Measurements from ENCODE around the gene KIF3A. TPM values are rescaled to one million over a fixed set of nuclear protein-coding genes. Genes with fewer than 3 reads are reported as not detected.

KIF3A gene
- total RNA-seq, 1 experiment from 2014 or later = 12.1 TPM

GRCh38 chr5:132679166-132679565 is 58.2 kb downstream of the KIF3A start:
- Histone ChIP-seq H3K36me3 (no peaks in the 10 kb centered on the region), H3K4me1 (replicated peaks) (peaks cover 46% of the 10 kb centered on the region), H3K27ac (no peak overlapping the region), H3K4me3 (no peak overlapping the region), H3K9me3 (replicated peaks) (no peaks in the 10 kb centered on the region), H3K27me3 (replicated peaks) (no peaks in the 10 kb centered on the region)
- DNase-seq (ENCODE audit: low read depth in 1 of 2, low spot score in 2 of 2) = no peak

DNA sequence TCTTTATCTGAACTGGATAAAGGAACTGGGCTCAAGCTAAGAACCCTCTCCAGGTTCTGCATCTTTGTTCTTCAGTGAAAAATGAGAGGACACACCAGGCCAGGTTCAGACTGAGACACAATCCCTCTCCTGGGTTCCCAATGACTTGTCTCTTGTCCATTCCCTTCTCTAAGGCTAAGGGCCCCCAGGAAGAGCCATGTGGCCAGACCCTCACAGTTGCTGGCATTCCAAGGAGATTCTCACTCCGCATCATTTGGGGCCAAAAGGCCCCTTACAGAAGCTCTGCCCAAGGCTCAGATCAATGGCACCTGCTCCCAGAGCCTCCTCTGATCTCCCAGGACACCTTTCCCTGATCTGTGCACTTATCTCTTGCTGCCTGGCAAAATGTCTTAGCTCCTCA is 58.6 kb downstream of the KIF3A start:
- Histone ChIP-seq H3K27ac (no peak overlapping the region), H3K4me3 (no peak overlapping the region), H3K27me3 (replicated peaks) (no peaks in the 10 kb centered on the region), H3K36me3 (no peaks in the 10 kb centered on the region), H3K4me1 (replicated peaks) (peaks cover 50% of the 10 kb centered on the region), H3K9me3 (replicated peaks) (no peaks in the 10 kb centered on the region)
- no peak for DNase-seq (ENCODE audit: low read depth in 1 of 2, low spot score in 2 of 2)

DNA sequence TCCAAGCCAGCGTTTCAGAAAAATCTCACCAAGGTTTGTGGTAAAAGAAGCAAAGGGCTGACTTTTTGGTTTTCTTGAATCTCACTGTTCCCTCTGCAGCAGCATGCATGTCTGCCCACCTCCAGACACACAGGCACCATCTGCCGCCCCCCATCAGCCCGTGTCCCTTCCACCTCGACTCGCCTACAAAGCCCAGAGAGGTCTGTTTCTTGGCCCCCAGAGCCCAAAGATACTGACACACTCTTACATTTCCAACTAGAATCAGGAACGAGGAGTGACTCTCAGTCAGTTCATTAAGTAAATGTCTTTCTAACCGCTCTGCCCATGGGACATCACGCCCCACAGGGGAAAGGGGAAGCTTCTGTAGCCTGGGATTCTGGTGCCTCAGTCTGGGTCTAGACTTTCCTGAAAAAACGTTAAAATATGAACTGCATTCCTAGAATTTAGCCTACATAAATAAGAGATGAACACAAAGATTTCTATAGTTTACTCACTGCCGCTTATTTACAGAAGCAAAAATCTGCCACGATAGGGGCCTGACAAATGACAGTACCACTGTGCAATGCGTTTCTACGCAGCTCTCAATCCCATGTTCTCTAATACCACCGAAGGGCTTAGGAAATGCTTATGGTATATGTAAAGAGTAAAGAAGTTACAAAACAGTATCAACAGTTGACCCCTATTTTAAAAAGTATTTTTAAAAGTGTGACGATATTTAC is 59.5 kb downstream of the KIF3A start:
- no peaks in the 10 kb centered on the region for H3K9me3 ChIP-seq (replicated peaks)
- DNase-seq (ENCODE audit: low read depth in 1 of 2, low spot score in 2 of 2) = no peak
- H3K27ac ChIP-seq = no peak overlapping the region
- no peaks in the 10 kb centered on the region for H3K27me3 ChIP-seq (replicated peaks)
- H3K4me3 ChIP-seq = no peak overlapping the region
- peaks cover 52% of the 10 kb centered on the region for H3K4me1 ChIP-seq (replicated peaks)
- H3K36me3 ChIP-seq = no peaks in the 10 kb centered on the region

- no peaks in the 10 kb centered on the region for H3K27me3 ChIP-seq (replicated peaks)
- no peaks in the 10 kb centered on the region for H3K36me3 ChIP-seq
- DNase-seq (ENCODE audit: low read depth in 1 of 2, low spot score in 2 of 2) = peak; percentile 87 to 97
- no peaks in the 10 kb centered on the region for H3K9me3 ChIP-seq (replicated peaks)
- peak overlapping the region; percentile 62 for H3K27ac ChIP-seq
- H3K4me3 ChIP-seq = no peak overlapping the region
- peaks cover 52% of the 10 kb centered on the region for H3K4me1 ChIP-seq (replicated peaks)
Measured at GRCh38 chr5:132677191-132677590, 60.2 kb downstream of the KIF3A start.

DNA sequence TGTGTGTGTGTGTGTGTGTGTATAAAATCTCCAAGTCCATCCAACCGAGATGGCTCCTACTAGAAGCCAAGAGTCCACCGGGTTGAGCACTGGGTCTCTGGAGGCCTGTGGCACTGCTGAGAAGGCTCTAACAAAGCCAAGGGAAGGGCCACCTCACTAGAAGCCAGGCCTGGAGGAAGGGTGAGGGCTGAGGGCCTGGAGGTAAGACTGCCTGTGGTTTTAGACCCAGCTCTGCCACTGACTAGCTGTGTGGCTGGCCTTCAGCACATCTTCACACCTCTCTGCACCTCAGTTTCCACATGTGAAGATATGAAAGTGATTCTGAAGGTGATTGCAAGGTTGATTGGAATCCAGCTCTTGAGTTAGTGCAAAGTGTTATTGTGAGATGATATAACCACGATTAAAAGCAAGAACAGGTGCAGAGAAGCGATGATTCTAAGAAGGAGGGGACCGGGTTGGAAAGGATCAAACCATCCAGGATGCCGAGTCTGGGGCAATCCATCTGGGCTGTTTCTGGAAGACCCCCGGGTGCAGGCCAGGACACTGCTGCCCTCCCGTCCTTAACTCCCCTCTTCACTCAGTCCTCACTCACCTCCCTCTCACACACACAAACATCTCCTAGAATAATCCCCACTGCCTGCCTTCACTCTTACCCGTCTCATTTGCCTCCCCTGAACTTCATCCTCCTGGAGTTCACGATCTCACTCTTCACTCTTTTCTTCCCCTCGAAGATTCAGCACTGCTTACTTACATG is 61.2 kb downstream of the KIF3A start:
- Histone ChIP-seq H3K9me3 (replicated peaks) (no peaks in the 10 kb centered on the region), H3K36me3 (no peaks in the 10 kb centered on the region), H3K4me3 (no peak overlapping the region), H3K4me1 (replicated peaks) (peaks cover 52% of the 10 kb centered on the region), H3K27ac (peak overlapping the region; percentile 62), H3K27me3 (replicated peaks) (no peaks in the 10 kb centered on the region)
- peak in 1 of 2 experiments; percentile 40 for DNase-seq (ENCODE audit: low read depth in 1 of 2, low spot score in 2 of 2)

DNA sequence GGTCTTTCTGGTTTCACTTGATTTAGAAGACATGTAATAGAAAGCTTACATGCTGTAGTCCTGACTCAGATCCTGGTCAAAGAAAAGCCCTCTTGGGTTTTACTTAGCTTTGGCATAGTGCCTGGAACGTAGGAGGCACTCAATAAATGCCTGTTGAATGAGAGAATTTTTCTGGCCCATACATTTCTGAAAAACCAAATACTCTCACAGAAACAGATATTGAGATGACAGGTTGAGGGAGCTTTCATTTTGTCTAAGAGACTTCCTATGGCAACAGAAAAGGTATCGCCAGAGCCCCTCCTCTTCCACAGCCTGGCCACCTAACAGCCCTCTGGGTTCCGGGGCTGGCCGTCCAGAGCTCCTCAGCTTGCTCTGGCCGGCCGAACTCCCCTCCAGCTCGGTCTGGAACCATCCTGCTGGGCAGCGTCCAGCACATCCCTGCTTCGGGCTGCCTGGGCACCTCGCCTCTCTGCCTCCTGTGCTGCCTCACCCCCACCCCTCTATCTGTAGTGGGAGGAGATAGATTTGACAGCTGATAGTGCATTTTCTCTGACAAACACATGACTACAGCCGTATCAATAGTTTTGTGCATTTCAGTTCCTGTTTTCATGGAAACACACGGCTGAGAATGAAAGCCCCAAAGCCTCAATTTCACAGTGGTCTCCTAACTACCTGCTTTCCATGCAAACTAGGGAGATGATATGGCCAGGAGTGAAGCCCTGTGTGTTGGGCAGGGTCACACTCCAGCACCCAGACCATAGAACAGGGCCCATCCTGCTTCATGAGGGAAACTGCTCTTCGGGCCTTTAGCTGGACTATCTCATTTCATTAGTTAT is 62.5 kb downstream of the KIF3A start:
- no peak overlapping the region; the same call in 1 of the 2 replicates for H3K4me3 ChIP-seq
- H3K4me1 ChIP-seq (replicated peaks) = peaks cover 55% of the 10 kb centered on the region
- H3K36me3 ChIP-seq = no peaks in the 10 kb centered on the region
- DNase-seq (ENCODE audit: low read depth in 1 of 2, low spot score in 2 of 2) = peak; percentile 82 to 90
- H3K27ac ChIP-seq = peak overlapping the region; percentile 91
- no peaks in the 10 kb centered on the region for H3K27me3 ChIP-seq (replicated peaks)
- no peaks in the 10 kb centered on the region for H3K9me3 ChIP-seq (replicated peaks)

DNA sequence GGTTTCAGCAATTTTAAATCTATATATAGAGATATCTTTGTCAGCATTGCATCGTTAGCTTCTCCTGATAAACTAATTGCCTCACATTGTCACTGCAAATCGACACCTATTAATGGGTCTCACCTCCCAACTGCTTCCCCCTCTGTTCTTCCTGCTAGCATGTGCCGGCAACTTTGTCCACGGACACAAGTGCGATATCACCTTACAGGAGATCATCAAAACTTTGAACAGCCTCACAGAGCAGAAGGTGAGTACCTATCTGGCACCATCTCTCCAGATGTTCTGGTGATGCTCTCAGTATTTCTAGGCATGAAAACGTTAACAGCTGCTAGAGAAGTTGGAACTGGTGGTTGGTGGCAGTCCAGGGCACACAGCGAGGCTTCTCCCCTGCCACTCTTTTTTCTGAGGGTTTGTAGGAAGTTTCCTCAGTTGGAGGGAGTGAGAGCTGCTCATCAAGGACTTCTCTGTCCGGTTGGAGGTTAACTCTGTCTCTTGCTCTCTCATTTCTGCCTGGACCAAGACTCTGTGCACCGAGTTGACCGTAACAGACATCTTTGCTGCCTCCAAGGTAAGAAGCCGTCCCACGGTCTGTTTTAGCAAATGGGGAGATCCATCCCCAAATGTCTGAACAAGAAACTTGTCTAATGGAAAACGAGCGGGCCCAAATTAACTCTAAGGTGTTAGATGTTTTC is 63.3 kb downstream of the KIF3A start, which contains the start of gene IL4:
Gene IL4 (plus strand): TSS at position 51 of the 692 bp plus-strand sequence. CDS start 62 bp downstream, at position 113.
- Histone ChIP-seq H3K36me3 (no peaks in the 10 kb centered on the region), H3K4me1 (replicated peaks) (peaks cover 49% of the 10 kb centered on the region), H3K9me3 (replicated peaks) (no peaks in the 10 kb centered on the region), H3K4me3 (no peak within 1 kb of the TSS; the same call in 1 of the 2 replicates), H3K27me3 (replicated peaks) (no peaks in the 10 kb centered on the region), H3K27ac (peak within 1 kb of the TSS; percentile 91)
- DNase-seq (ENCODE audit: low read depth in 1 of 2, low spot score in 2 of 2) = peak in 1 of 2 experiments; percentile 35

GRCh38 chr5:132673488-132673887 is 63.9 kb downstream of the KIF3A start:
- Histone ChIP-seq H3K9me3 (replicated peaks) (no peaks in the 10 kb centered on the region), H3K36me3 (no peaks in the 10 kb centered on the region), H3K4me1 (replicated peaks) (peaks cover 49% of the 10 kb centered on the region), H3K4me3 (no peak overlapping the region), H3K27me3 (replicated peaks) (no peaks in the 10 kb centered on the region), H3K27ac (peak overlapping the region; percentile 91; the same call in 1 of the 2 replicates)
- DNase-seq (ENCODE audit: low read depth in 1 of 2, low spot score in 2 of 2) = no peak

- Histone ChIP-seq H3K27ac (no peak overlapping the region; the same call in 1 of the 2 replicates), H3K27me3 (replicated peaks) (no peaks in the 10 kb centered on the region), H3K4me3 (no peak overlapping the region), H3K4me1 (replicated peaks) (peaks cover 42% of the 10 kb centered on the region), H3K9me3 (replicated peaks) (no peaks in the 10 kb centered on the region), H3K36me3 (no peaks in the 10 kb centered on the region)
- DNase-seq (ENCODE audit: low read depth in 1 of 2, low spot score in 2 of 2) = no peak
Measured at GRCh38 chr5:132671000-132671399, 66.3 kb downstream of the KIF3A start.

GRCh38 chr5:132669966-132670882 is 67.1 kb downstream of the KIF3A start:
- no peaks in the 10 kb centered on the region for H3K36me3 ChIP-seq
- no peak overlapping the region; the same call in 1 of the 2 replicates for H3K27ac ChIP-seq
- DNase-seq (ENCODE audit: low read depth in 1 of 2, low spot score in 2 of 2) = peak; percentile 73 to 78
- H3K9me3 ChIP-seq (replicated peaks) = no peaks in the 10 kb centered on the region
- no peak overlapping the region for H3K4me3 ChIP-seq
- H3K27me3 ChIP-seq (replicated peaks) = no peaks in the 10 kb centered on the region
- peaks cover 37% of the 10 kb centered on the region for H3K4me1 ChIP-seq (replicated peaks)

- Histone ChIP-seq H3K4me3 (no peak overlapping the region), H3K4me1 (replicated peaks) (peaks cover 29% of the 10 kb centered on the region), H3K27me3 (replicated peaks) (no peaks in the 10 kb centered on the region), H3K9me3 (replicated peaks) (no peaks in the 10 kb centered on the region), H3K36me3 (no peaks in the 10 kb centered on the region), H3K27ac (no peak overlapping the region)
- peak in 1 of 2 experiments; percentile 52 for DNase-seq (ENCODE audit: low read depth in 1 of 2, low spot score in 2 of 2)
Measured at GRCh38 chr5:132669455-132669820, 67.9 kb downstream of the KIF3A start.

DNA sequence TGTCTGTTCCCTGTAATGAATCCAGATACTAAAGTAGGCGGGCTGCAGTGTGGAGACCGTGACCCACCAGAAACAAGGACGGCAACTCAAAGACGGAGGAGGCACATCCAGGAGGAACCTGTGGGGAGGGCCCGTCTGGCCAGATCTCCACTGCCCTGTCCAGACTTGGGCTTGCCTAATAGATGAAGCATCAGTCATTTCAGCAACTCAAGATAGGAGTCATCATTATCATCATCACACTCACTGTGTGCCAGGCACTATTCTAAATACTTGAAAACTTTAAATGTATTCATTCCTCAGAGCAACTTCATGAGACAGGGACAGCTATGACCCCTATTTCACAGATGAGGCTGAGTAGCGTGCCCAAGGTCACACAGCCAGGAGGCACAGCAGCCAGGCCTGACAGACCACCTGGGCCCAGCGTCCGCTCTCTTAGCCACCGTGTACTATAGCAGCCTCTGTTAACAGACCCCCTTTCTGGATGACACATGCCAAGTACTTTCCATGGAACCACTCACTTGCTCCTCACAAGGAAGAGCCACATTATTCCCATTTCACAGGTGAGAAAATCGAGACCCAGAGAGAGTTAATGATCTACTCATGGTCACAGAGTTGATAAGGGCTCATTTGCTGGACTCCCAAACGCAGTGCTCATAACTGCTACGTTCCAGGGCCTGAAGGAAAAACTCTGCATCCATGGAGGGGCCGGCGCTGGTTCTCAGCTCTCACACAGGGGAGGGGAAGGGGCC is 68.5 kb downstream of the KIF3A start:
- Histone ChIP-seq H3K4me1 (replicated peaks) (peaks cover 23% of the 10 kb centered on the region), H3K4me3 (no peak overlapping the region), H3K36me3 (no peaks in the 10 kb centered on the region), H3K27ac (no peak overlapping the region), H3K27me3 (replicated peaks) (no peaks in the 10 kb centered on the region), H3K9me3 (replicated peaks) (no peaks in the 10 kb centered on the region)
- DNase-seq (ENCODE audit: low read depth in 1 of 2, low spot score in 2 of 2) = peak in 1 of 2 experiments; percentile 33

All from SJSA1 (cell line).